HG02852 (cell line): ENCODE results near the gene PTPRN2.

Experiments used
- ATAC-seq: cut with Tn5 transposase; IDR thresholded peaks from one replicate; pipeline ENCODE4 v1.9.1; 2021; ENCODE audit warnings: mild to moderate bottlenecking, moderate library complexity; ENCODE audit not compliant: unreplicated experiment

Gene PTPRN2

GRCh38 chr7:157637216-157637949 is 950.2 kb downstream of the PTPRN2 start:
- no peak for ATAC-seq

- no peak for ATAC-seq
These were observed 952.0 kb downstream of the PTPRN2 start for GRCh38 chr7:157635669-157636068.

- ATAC-seq = no peak
These were observed 952.5 kb downstream of the PTPRN2 start for GRCh38 chr7:157635148-157635500.

- no peak for ATAC-seq
These were observed 953.0 kb downstream of the PTPRN2 start for GRCh38 chr7:157634401-157635147.

GRCh38 chr7:157633465-157634185 is 954.0 kb downstream of the PTPRN2 start:
- no peak for ATAC-seq

GRCh38 chr7:157630301-157630853 is 957.2 kb downstream of the PTPRN2 start:
- ATAC-seq = no peak

GRCh38 chr7:157628456-157628855 is 959.2 kb downstream of the PTPRN2 start:
- no peak for ATAC-seq

- ATAC-seq = no peak
These were observed 960.0 kb downstream of the PTPRN2 start for GRCh38 chr7:157627646-157628045.

- no peak for ATAC-seq
These were observed 960.6 kb downstream of the PTPRN2 start for GRCh38 chr7:157627033-157627432.

- ATAC-seq = no peak
These were observed 961.5 kb downstream of the PTPRN2 start for GRCh38 chr7:157625973-157626742.

GRCh38 chr7:157623556-157623955 is 964.1 kb downstream of the PTPRN2 start:
- ATAC-seq = no peak

- ATAC-seq = no peak
These were observed 965.0 kb downstream of the PTPRN2 start for GRCh38 chr7:157622408-157623205.

- no peak for ATAC-seq
These were observed 965.6 kb downstream of the PTPRN2 start for GRCh38 chr7:157622000-157622399.

- ATAC-seq = no peak
These were observed 966.4 kb downstream of the PTPRN2 start for GRCh38 chr7:157621131-157621681.

GRCh38 chr7:157620616-157621015 is 967.0 kb downstream of the PTPRN2 start:
- no peak for ATAC-seq

- ATAC-seq = no peak
These were observed 967.7 kb downstream of the PTPRN2 start for GRCh38 chr7:157619753-157620525.

GRCh38 chr7:157618823-157619606 is 968.6 kb downstream of the PTPRN2 start:
- ATAC-seq = no peak

- no peak for ATAC-seq
These were observed 969.4 kb downstream of the PTPRN2 start for GRCh38 chr7:157618091-157618726.
